ENCODE data around the gene NAV2.
A peak's percentile ranks its signal among the peaks of the same experiment; 100 is the strongest.

Gene NAV2

GRCh38 chr11:19714022-19714386 lies 1.4 kb downstream of the NAV2 start:
- peak in 3 of 56 donors; percentile 40 to 50 (median 46) for DNase-seq

- peak in 36 of 56 donors; percentile 14 to 80 (median 49) for DNase-seq
Measured at GRCh38 chr11:19714387-19715363, 2.0 kb downstream of the NAV2 start.

- DNase-seq, result no peak
Measured at GRCh38 chr11:19715373-19715772, 2.7 kb downstream of the NAV2 start.

GRCh38 chr11:19718051-19718450 lies 5.4 kb downstream of the NAV2 start:
- DNase-seq, result no peak

- DNase-seq, result no peak
Measured at GRCh38 chr11:19718951-19719350, 6.3 kb downstream of the NAV2 start.

- peak in 18 of 56 donors; percentile 14 to 77 (median 32) for DNase-seq
Measured at GRCh38 chr11:19719960-19720359, 7.3 kb downstream of the NAV2 start.

GRCh38 chr11:19721176-19721575 lies 8.5 kb downstream of the NAV2 start:
- DNase-seq, result no peak

GRCh38 chr11:19722702-19723101 lies 10.1 kb downstream of the NAV2 start:
- no peak for DNase-seq

GRCh38 chr11:19723572-19724342 lies 11.1 kb downstream of the NAV2 start:
- peak in 14 of 56 donors; percentile 17 to 67 (median 32) for DNase-seq

GRCh38 chr11:19724765-19725164 lies 12.1 kb downstream of the NAV2 start:
- DNase-seq, result no peak

GRCh38 chr11:19725379-19726079 lies 12.9 kb downstream of the NAV2 start:
- DNase-seq, result no peak

GRCh38 chr11:19727246-19727645 lies 14.6 kb downstream of the NAV2 start:
- peak in 19 of 56 donors; percentile 12 to 63 (median 35) for DNase-seq

- no peak for DNase-seq
Measured at GRCh38 chr11:19728436-19728835, 15.8 kb downstream of the NAV2 start.

GRCh38 chr11:19729141-19729540 lies 16.5 kb downstream of the NAV2 start:
- DNase-seq, result no peak

- peak in 45 of 56 donors; percentile 21 to 79 (median 53) for DNase-seq
Measured at GRCh38 chr11:19730373-19730772, 17.7 kb downstream of the NAV2 start.

- no peak for DNase-seq
Measured at GRCh38 chr11:19734171-19734570, 21.5 kb downstream of the NAV2 start.

GRCh38 chr11:19735157-19735908 lies 22.7 kb downstream of the NAV2 start:
- peak in 8 of 56 donors; percentile 9 to 40 (median 20) for DNase-seq

- DNase-seq, result peak in 2 of 56 donors; percentile 20 to 21
Measured at GRCh38 chr11:19735909-19736498, 23.4 kb downstream of the NAV2 start.

- peak in 1 of 56 donors; percentile 7 for DNase-seq
Measured at GRCh38 chr11:19736831-19737230, 24.2 kb downstream of the NAV2 start.

- DNase-seq, result no peak
Measured at GRCh38 chr11:19737575-19737974, 24.9 kb downstream of the NAV2 start.

All from nucleus accumbens (tissue), 56 donors.